NCI-H446 treated with DMSO at 0.1 percent for 48 hours (cell line): ENCODE results near the gene NOP56.

ENCODE experiments used
- DNase-seq: peaks from one replicate; lab custom pipeline; 2025; lab: John Stamatoyannopoulos, UW

Gene NOP56

GRCh38 chr20:2651772-2652723 is at the start of gene NOP56:
Gene NOP56, plus strand, starts transcription at chr20:2652632. Its CDS starts 29 bp downstream, at chr20:2652661.
- DNase-seq: peak; percentile 78

GRCh38 chr20:2602746-2603145 is 49.7 kb upstream of the NOP56 start:
- DNase-seq: no peak

GRCh38 chr20:2603816-2604505 is 48.5 kb upstream of the NOP56 start:
- DNase-seq: no peak

- no peak for DNase-seq
These were observed 48.0 kb upstream of the NOP56 start for GRCh38 chr20:2604506-2604835.

- no peak for DNase-seq
These were observed 45.9 kb upstream of the NOP56 start for GRCh38 chr20:2606507-2607006.

- DNase-seq: no peak
These were observed 42.1 kb upstream of the NOP56 start for GRCh38 chr20:2610326-2610725.

- no peak for DNase-seq
These were observed 41.3 kb upstream of the NOP56 start for GRCh38 chr20:2610941-2611720.

GRCh38 chr20:2612073-2612472 is 40.4 kb upstream of the NOP56 start:
- DNase-seq: no peak

- DNase-seq: no peak
These were observed 35.8 kb upstream of the NOP56 start for GRCh38 chr20:2616634-2617033.

GRCh38 chr20:2617099-2617714 is 35.2 kb upstream of the NOP56 start:
- DNase-seq: no peak

- DNase-seq: no peak
These were observed 33.6 kb upstream of the NOP56 start for GRCh38 chr20:2618815-2619214.

- DNase-seq: no peak
These were observed 33.1 kb upstream of the NOP56 start for GRCh38 chr20:2619337-2619736.

- no peak for DNase-seq
These were observed 32.4 kb upstream of the NOP56 start for GRCh38 chr20:2619961-2620595.

- no peak for DNase-seq
These were observed 28.2 kb upstream of the NOP56 start for GRCh38 chr20:2624190-2624589.

GRCh38 chr20:2625062-2625461 is 27.4 kb upstream of the NOP56 start:
- no peak for DNase-seq

- DNase-seq: no peak
These were observed 25.4 kb upstream of the NOP56 start for GRCh38 chr20:2626853-2627541.

- DNase-seq: no peak
These were observed 21.2 kb upstream of the NOP56 start for GRCh38 chr20:2631228-2631627.

GRCh38 chr20:2633381-2633780 is 19.1 kb upstream of the NOP56 start:
- DNase-seq: no peak

- no peak for DNase-seq
These were observed 15.2 kb upstream of the NOP56 start for GRCh38 chr20:2637246-2637645.

GRCh38 chr20:2640260-2640659 is 12.2 kb upstream of the NOP56 start:
- DNase-seq: no peak

GRCh38 chr20:2640899-2641298 is 11.5 kb upstream of the NOP56 start:
- no peak for DNase-seq
